RKO (cell line): ENCODE results near the gene COQ10B.

ENCODE experiments used
- DNase-seq: peaks from one replicate; pipeline ENCODE4 v3.0.0-alpha.2; 2016; ENCODE audit warnings: low spot score

Gene COQ10B

DNA sequence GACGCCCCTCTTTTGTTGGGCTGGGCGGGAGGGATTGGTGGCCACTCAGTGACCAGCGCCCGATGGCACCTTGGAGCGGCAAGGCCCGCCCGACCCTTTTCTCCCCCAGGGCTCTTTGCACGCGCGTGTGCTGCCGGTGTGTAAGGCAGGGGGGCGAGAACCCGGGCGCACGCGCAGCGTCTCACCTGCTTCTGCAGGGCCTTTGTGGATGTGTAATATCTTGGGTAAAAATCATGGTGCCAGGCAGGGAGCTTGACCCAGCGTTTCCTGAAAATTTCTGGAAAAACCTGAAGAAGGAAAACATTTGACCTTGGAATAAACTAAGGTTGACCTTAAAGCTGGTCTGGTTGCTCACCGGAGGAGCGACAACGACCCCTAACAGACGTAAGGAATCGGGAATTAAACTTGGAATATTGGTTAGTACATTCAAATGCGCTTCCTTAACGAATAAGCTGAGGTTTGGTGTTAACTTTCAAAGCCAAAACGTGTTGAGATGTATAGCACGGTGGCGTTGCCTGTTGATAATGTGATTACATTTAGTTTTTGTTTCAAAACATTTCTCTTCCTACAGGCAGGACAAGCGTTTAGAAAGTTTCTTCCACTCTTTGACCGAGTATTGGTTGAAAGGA lies 47.3 kb downstream of the COQ10B start:
- peak; percentile 42 for DNase-seq

DNA sequence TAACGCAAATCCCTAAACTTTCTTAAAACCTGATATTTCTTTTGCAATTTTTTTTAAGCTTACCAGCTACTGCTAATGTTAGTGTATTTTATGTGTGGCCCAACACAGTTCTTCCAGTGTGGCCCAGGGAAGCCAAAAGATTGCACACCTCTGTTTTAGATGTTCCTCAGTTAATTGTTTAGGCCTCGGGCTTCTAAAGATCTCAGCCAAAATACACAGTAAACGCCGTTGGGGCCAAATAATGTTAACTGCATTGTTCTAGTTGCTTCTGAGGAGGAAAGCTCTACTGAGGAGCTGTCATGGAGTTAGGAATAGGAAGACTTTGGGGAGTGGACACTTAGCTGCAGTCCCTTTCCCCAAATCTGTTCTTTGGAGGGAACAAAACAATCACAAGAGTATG lies 48.8 kb downstream of the COQ10B start:
- DNase-seq = no peak

GRCh38 chr2:197502685-197503084 lies 49.3 kb downstream of the COQ10B start:
- DNase-seq = no peak

DNA sequence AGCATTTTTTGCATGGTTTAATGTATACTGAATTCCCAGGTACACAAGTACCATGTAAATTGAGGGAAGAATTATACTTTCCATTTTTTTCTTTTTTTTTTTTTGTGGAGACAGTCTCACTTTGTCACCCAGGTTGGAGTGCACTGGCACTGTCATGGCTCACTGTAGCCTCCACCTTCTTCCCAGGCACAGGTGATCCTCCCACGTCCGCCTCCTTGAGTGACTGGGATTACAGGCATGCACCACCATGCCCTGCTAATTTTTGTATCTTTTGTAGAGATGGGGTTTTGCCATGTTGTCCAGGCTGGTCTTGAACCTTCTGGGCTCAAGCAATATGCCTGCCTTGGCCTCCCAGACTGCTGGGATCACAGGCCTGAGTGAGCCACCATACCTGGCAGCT lies 50.6 kb downstream of the COQ10B start:
- no peak for DNase-seq

- no peak for DNase-seq
These were observed 51.2 kb downstream of the COQ10B start for GRCh38 chr2:197504512-197504911.

DNA sequence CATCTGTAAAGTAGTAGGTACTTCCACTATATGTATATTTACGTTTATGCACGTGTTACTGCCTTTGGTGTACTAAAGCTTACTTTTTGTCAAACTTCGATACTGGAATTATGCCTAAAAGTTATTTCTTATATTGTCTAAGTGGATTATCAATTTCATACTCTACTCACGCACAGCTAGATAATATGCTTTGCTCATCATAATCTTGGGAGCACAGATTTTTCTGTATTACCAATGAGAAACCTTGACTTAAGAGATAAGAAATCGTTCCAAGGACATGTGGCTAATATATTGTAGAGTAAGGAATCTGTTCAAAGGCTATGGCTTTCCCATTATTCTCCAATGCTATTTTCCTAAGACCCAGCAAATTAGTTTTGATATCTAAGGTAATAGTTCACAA lies 53.3 kb downstream of the COQ10B start:
- DNase-seq = no peak

GRCh38 chr2:197513915-197514314 lies 60.6 kb downstream of the COQ10B start:
- no peak for DNase-seq

GRCh38 chr2:197514754-197515153 lies 61.4 kb downstream of the COQ10B start:
- DNase-seq = peak; percentile 67

- DNase-seq = peak; percentile 40
These were observed 62.0 kb downstream of the COQ10B start for GRCh38 chr2:197515315-197515738.

- DNase-seq = peak; percentile 95
These were observed 62.5 kb downstream of the COQ10B start, which contains the start of gene MOB4 for GRCh38 chr2:197515739-197516392. Gene MOB4 (plus strand): TSS chr2:197516066. CDS start chr2:197516087, 21 bp downstream.

GRCh38 chr2:197516393-197516761 lies 63.0 kb downstream of the COQ10B start:
- peak; percentile 59 for DNase-seq

DNA sequence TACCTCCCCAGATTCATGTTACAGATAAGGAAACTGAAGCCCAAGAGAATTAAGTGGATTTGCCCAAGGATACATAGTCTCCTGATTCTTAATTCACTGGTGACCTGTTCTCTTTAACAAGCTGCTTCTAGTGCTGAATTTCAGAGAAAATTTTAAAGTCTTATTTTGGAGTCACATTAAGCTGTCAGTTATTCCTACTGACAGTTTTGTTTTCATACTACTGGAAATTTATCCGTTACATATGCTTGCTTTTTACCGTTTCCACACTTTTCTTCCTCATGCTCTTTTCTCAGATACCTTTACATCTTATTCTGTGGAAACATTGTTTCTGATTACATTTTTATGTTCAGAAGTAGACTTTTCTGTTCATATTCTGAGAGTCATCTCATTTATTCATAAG lies 63.8 kb downstream of the COQ10B start:
- peak; percentile 25 for DNase-seq
